ENCODE results near the gene ROBO1.

DNA sequence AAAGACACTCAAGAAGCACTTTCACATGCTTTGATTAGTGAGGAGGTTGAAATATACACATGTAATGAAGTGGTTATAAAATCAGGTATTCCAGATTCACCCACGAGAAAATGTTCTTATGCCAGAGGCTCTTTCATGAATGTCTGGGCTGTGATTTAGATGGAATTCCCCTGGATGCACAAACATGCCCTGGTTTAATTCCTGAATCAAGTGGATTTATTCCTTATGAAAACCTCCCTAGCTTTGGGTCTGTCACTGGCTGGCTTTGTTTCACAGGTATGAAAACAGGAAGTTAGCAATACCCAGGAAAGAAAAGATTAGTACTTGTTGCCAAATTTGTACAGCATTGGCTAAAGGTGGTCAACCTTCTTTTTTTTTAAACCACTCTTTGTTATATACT lies 1123.0 kb downstream of the ROBO1 start:
- TF ChIP-seq, protein P1, sequence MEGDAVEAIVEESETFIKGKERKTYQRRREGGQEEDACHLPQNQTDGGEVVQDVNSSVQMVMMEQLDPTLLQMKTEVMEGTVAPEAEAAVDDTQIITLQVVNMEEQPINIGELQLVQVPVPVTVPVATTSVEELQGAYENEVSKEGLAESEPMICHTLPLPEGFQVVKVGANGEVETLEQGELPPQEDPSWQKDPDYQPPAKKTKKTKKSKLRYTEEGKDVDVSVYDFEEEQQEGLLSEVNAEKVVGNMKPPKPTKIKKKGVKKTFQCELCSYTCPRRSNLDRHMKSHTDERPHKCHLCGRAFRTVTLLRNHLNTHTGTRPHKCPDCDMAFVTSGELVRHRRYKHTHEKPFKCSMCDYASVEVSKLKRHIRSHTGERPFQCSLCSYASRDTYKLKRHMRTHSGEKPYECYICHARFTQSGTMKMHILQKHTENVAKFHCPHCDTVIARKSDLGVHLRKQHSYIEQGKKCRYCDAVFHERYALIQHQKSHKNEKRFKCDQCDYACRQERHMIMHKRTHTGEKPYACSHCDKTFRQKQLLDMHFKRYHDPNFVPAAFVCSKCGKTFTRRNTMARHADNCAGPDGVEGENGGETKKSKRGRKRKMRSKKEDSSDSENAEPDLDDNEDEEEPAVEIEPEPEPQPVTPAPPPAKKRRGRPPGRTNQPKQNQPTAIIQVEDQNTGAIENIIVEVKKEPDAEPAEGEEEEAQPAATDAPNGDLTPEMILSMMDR (optimal IDR thresholded peaks at IDR 0.05 in 1 of 3, IDR thresholded peaks at IDR 0.05 in 1 of 3, conservative IDR thresholded peaks at IDR 0.05 in 1 of 3; ENCODE audit: extremely low read depth in 1 of 3, insufficient read depth in 2 of 3, low read length in 3 of 3), result no peak
- TF ChIP-seq EZH2 (IDR thresholded peaks at IDR 0.05; ENCODE audit: low read length), result no peak
